Astrocyte (in vitro differentiated cells and primary cell): ENCODE data around the gene PDP2. TPM values are rescaled to one million over a fixed set of nuclear protein-coding genes. Genes with fewer than 3 reads are reported as not detected.

Experiments used
- DNase-seq: peaks from one replicate; pipeline ENCODE4 v3.0.0-alpha.2; 2010; ENCODE audit warnings: low read depth
- FAIRE-seq: peaks from 2 replicates; lab custom pipeline; 2011; peaks lifted over from hg19 to GRCh38; lab: Jason Lieb, UNC
- H2AFZ ChIP-seq: 2 replicates; pipeline ENCODE4 v1.6.0; 2012; ENCODE audit warnings: low read depth, low read length, inconsistent platforms
- H3K27ac ChIP-seq: 2 replicates; pipeline ENCODE4 v1.5.1; 2011; ENCODE audit warnings: low read depth, low read length, inconsistent platforms
- H3K27me3 ChIP-seq: 2 replicates; pipeline ENCODE4 v1.6.0; 2011; ENCODE audit warnings: low read length, inconsistent platforms; ENCODE audit not compliant: insufficient read depth
- H3K36me3 ChIP-seq: 2 replicates; pipeline ENCODE4 v1.5.1; 2011; ENCODE audit warnings: low read length, inconsistent platforms; ENCODE audit not compliant: insufficient read depth
- H3K4me1 ChIP-seq: 2 replicates; pipeline ENCODE4 v1.5.1; 2011; ENCODE audit warnings: low read length, inconsistent platforms; ENCODE audit not compliant: insufficient read depth
- H3K4me2 ChIP-seq: 2 replicates; pipeline ENCODE4 v1.6.0; 2012; ENCODE audit warnings: low read length, inconsistent platforms
- H3K4me3 ChIP-seq: 2 replicates; pipeline ENCODE4 v1.5.1; 2011; ENCODE audit warnings: low read depth, mild to moderate bottlenecking, low read length, inconsistent platforms; ENCODE audit not compliant: insufficient read depth
- H3K79me2 ChIP-seq: 2 replicates; pipeline ENCODE4 v1.6.0; 2012; ENCODE audit warnings: mild to moderate bottlenecking, low read length, inconsistent platforms; ENCODE audit not compliant: insufficient read depth
- H3K9ac ChIP-seq: 2 replicates; pipeline ENCODE4 v1.6.0; 2012; ENCODE audit warnings: mild to moderate bottlenecking, low read length, inconsistent platforms
- H3K9me3 ChIP-seq: 2 replicates; pipeline ENCODE4 v1.5.1; 2012; ENCODE audit warnings: low read depth, mild to moderate bottlenecking, low read length, inconsistent platforms; ENCODE audit not compliant: insufficient read depth
- H4K20me1 ChIP-seq: 2 replicates; pipeline ENCODE4 v1.6.0; 2012; ENCODE audit warnings: low read length, inconsistent platforms; ENCODE audit not compliant: insufficient read depth
- H3K27ac Mint-ChIP-seq: one replicate; pipeline ENCODE4 v1.8.0; 2021; ENCODE audit warnings: mild to moderate bottlenecking, mixed read lengths; ENCODE audit not compliant: unreplicated experiment
- H3K27me3 Mint-ChIP-seq: one replicate; pipeline ENCODE4 v1.8.0; 2021; ENCODE audit warnings: low read depth, mixed read lengths; ENCODE audit not compliant: unreplicated experiment
- H3K36me3 Mint-ChIP-seq: one replicate; pipeline ENCODE4 v1.8.0; 2021; ENCODE audit warnings: low read depth, mixed read lengths; ENCODE audit not compliant: unreplicated experiment
- H3K4me1 Mint-ChIP-seq: one replicate; pipeline ENCODE4 v1.8.0; 2021; ENCODE audit warnings: low read depth, mixed read lengths; ENCODE audit not compliant: unreplicated experiment
- H3K4me3 Mint-ChIP-seq: one replicate; pipeline ENCODE4 v1.8.0; 2021; ENCODE audit warnings: mild to moderate bottlenecking, moderate library complexity, mixed read lengths; ENCODE audit not compliant: unreplicated experiment
- H3K9me3 Mint-ChIP-seq: one replicate; pipeline ENCODE4 v1.8.0; 2021; ENCODE audit warnings: mild to moderate bottlenecking, mixed read lengths; ENCODE audit not compliant: unreplicated experiment
- EZH2 ChIP-seq: IDR thresholded peaks from 2 replicates; pipeline ENCODE4 v1.6.1; 2012; ENCODE audit warnings: mild to moderate bottlenecking, low read length, inconsistent platforms; ENCODE audit not compliant: insufficient read depth
- total RNA-seq: library from RNA; stranded (reverse); gene quantifications from 2 replicates; pipeline ENCODE4 v1.2.1, GENCODE V29; 2021
- TF ChIP-seq, protein P1 (sequence below): IDR thresholded peaks from 2 replicates; pipeline ENCODE4 v1.5.1; 2011; ENCODE audit warnings: low read depth, mild to moderate bottlenecking, inconsistent platforms, low read length, moderate library complexity; ENCODE audit not compliant: insufficient read depth

The PDP2 gene
- total RNA-seq, 1 donor from 2014 or later = 16.8 TPM

DNA sequence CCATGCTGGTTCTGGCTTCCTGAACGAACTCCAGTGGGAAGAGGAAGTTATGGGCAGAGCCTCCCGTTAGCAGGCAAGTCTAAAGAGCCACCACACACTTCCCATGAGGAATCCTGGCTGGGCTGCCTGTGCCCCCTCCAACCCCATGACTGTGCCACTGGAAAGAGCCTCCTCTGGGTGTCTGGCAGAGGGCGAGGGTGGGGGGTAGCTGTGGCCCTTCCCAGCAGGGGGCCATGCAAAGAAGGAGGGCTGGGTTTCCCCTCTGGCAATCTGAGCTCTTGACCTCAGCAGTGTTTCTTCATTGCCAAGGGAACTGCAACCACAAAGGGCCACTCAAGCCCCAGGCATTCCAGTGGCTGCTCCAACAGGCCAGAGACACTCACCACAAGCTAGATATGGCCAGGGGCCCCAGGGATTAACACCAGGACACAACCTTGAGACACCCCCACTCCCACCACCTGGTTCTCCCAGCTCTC is 46.7 kb downstream of the PDP2 start:
- FAIRE-seq (peak; percentile 54), DNase-seq (peak; percentile 89)
- peak overlapping the region; percentile 59 for H3K27ac ChIP-seq
- Mint-ChIP-seq H3K27me3 (peaks cover 26% of the 10 kb centered on the region), H3K27ac (peak overlapping the region; percentile 93), H3K4me1 (peaks cover 29% of the 10 kb centered on the region), H3K36me3 (peaks cover 5% of the 10 kb centered on the region), H3K4me3 (no peak overlapping the region), H3K9me3 (no peaks in the 10 kb centered on the region)
- H3K4me3 ChIP-seq = no peak overlapping the region
- H3K36me3 ChIP-seq = peaks cover 2% of the 10 kb centered on the region
- H3K9me3 ChIP-seq = no peaks in the 10 kb centered on the region
- no peak overlapping the region for H2AFZ ChIP-seq
- TF ChIP-seq, protein P1, sequence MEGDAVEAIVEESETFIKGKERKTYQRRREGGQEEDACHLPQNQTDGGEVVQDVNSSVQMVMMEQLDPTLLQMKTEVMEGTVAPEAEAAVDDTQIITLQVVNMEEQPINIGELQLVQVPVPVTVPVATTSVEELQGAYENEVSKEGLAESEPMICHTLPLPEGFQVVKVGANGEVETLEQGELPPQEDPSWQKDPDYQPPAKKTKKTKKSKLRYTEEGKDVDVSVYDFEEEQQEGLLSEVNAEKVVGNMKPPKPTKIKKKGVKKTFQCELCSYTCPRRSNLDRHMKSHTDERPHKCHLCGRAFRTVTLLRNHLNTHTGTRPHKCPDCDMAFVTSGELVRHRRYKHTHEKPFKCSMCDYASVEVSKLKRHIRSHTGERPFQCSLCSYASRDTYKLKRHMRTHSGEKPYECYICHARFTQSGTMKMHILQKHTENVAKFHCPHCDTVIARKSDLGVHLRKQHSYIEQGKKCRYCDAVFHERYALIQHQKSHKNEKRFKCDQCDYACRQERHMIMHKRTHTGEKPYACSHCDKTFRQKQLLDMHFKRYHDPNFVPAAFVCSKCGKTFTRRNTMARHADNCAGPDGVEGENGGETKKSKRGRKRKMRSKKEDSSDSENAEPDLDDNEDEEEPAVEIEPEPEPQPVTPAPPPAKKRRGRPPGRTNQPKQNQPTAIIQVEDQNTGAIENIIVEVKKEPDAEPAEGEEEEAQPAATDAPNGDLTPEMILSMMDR = no peak
- no peak for TF ChIP-seq EZH2
- H3K9ac ChIP-seq = peak overlapping the region; percentile 36
- H4K20me1 ChIP-seq = peaks cover 29% of the 10 kb centered on the region
- no peaks in the 10 kb centered on the region for H3K79me2 ChIP-seq
- peak overlapping the region; percentile 69 for H3K4me2 ChIP-seq
- peaks cover 34% of the 10 kb centered on the region for H3K4me1 ChIP-seq
- H3K27me3 ChIP-seq = peaks cover 9% of the 10 kb centered on the region

DNA sequence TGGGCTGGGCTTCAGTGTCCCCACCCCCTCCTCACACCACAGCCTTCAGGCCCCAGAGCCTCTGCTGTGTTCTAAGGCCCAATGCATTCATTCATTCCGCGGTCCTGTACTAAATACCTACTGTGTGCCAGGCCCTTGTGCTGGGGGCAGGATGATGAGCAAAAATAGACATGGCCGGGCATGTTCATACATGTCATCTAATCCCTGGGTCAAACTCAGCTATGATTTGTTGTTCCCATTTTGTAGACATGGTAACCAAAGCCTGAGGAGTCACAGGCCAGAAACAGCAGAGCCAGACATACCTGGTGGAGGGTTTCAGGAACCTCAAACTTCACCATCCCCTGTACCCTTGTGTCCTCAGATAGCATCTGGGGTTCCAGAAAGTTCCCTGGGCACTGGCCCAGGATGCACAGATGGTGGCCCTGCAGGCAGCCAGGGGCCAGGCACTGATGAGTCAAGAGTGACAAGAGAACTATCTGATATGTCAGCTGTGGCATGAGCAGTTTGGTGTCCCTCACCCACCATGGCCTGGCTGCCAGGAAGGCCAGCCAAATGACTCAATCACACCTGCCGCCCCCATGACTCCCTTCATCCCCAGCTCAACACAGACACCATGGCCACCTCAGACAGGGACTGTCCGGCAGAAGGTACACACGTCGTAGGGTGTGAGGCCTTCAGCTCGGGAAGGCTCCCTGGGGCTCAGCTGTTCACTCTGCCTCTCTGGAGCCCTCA is 47.8 kb downstream of the PDP2 start:
- Histone ChIP-seq H3K27ac (peak overlapping the region; percentile 59), H3K4me1 (peaks cover 31% of the 10 kb centered on the region), H3K4me3 (no peak overlapping the region), H3K36me3 (peaks cover 3% of the 10 kb centered on the region), H3K4me2 (peak overlapping the region; percentile 69), H2AFZ (no peak overlapping the region), H4K20me1 (peaks cover 35% of the 10 kb centered on the region), H3K27me3 (peaks cover 7% of the 10 kb centered on the region), H3K79me2 (peaks cover 9% of the 10 kb centered on the region), H3K9ac (peak overlapping the region; percentile 36), H3K9me3 (no peaks in the 10 kb centered on the region)
- DNase-seq (no peak), FAIRE-seq (no peak)
- Mint-ChIP-seq H3K36me3 (peaks cover 9% of the 10 kb centered on the region), H3K27me3 (peaks cover 19% of the 10 kb centered on the region), H3K27ac (peak overlapping the region; percentile 93), H3K9me3 (no peaks in the 10 kb centered on the region), H3K4me1 (peaks cover 29% of the 10 kb centered on the region), H3K4me3 (peak overlapping the region; percentile 61)
- TF ChIP-seq, protein P1 = no peak
- TF ChIP-seq EZH2 = no peak
